GM19395 (cell line): ENCODE data around the gene SLC25A47.

ENCODE experiments used
- ATAC-seq: cut with Tn5 transposase; IDR thresholded peaks from one replicate; pipeline ENCODE4 v1.9.1; 2021; ENCODE audit warnings: mild to moderate bottlenecking, moderate library complexity; ENCODE audit not compliant: unreplicated experiment

Gene SLC25A47

DNA sequence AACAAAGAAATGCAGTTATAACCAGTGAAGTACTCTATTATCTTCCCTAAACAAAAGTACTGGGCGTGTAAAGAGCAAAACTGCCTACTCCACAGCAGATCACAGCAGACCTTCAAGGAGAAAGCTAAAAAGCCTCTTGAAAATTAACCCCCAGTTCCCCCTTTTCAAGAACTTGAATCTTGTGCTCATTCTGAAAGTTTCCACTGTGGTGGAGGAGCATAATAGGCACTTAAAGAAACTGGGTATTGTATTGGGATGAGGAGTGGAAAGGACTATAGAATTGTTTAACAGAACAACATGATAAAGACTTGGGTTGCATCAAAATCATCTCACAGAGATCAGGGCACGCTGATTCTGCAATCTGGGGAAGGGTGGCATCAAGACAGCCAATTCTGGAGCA is 51.1 kb downstream of the SLC25A47 start:
- no peak for ATAC-seq

DNA sequence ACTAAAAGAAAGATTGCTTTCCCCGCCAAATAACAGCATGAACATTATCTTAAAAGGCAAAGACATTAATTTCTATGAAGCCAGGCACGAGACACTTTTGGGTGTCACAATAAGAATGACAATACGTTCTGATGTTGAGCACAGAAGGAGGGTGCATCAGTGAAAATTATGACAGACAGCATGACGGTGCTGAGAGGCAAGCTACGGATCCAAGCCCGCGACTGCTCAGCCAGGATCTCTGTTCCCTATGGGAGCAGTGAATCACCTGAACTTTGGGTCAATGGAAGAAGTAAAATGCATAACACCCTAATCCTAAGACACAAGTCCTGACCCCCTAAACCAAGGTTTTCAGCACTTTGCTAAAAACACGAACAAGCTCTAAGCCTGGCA is 51.7 kb downstream of the SLC25A47 start:
- no peak for ATAC-seq

DNA sequence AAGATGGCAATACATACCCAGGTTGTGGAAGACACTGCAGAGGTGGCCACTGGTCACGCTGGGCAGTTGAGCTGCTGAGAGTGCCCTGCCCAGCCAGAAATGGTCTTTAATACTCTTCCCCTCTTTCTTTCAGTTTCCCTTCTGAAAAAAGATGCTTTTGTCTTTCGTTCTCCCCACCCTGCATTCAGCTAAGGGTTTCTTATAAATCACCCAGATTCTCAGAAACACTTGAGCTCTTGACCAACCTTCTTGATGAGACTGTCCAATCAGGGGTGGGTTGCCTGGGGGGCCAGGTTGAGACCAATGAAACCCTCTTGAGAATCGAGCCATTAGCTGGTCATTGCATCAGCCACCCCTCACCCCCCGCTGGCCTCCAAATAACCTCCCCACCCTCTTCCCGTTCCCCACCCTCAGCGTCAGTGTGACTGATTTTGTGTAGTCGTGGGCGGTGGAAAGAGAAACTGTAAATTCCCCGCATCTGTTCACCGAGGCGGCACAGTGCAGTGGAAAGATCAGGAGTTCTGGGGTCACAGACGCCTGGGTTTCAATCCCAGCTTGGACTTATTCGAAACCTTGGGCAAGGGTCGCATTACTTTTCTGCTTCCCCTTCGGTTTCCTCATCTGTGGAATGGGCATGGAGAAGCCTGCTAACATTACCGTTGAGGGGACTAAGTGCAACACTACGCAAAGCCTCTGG is 52.3 kb downstream of the SLC25A47 start:
- ATAC-seq: peak; percentile 49

DNA sequence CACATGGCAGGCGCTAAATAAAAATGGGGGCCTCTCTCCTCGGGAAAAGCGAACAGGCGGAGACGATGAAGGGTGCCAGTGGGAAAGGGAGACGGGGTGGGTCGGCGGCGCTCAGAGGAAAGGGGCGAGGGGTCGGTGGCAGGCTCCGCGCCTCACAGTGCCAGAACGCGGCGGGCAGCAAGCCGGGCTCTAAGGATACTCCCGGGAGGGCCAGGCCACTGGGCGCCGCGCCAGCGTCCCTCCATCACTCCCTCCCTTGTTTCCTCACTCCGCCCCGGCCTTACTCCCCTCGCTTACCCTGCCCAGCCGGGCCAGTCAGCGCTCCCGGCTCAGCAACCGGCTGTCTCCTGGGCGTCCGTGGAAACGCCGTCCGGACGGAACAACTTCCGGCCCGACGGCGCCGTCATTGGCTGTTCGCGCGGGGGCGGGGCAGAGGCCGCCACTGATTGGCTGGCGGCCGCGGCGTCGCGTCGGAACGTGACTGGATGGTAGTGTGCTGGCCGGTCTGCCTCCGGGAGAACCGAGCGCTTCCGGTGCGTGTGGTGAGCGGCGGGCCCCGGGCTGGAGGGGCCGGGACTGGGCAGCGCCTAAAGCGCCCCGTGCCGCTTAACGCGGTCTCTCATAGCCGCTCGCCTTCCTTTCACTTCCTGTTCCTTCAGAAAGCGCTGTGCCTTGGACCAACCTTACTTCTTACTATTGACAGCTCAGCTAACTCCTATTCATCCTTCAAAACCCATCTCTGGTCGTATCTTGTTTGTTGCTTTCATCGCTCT is 53.0 kb downstream of the SLC25A47 start, which contains the start of gene WDR25:
Gene WDR25 (plus strand): TSS at position 523 of the 773 bp plus-strand sequence.
- ATAC-seq: peak; percentile 72

DNA sequence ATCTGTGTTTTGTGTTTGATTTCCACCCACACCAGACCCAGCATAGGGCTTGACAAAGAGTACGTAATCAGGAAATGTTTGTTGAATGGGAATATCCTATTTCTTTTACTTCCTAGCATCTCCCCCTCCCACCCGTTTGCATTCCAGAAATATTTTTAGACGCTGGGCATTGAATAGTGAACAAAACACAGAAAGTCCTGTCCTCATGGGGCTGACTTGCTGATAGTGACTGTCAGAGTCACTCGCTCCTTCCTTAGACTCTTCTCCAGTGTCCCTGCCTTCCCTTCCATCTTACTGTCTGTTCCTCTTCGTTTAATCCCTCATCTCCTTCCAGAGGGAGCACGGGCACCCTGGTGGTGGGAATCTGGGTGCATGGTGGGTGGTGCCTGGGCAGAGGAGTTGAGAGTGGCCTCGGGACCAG is 53.6 kb downstream of the SLC25A47 start:
- no peak for ATAC-seq
